ENCODE results near the gene RASSF9.

Gene RASSF9

GRCh38 chr12:85820101-85820500 is 16.1 kb downstream of the RASSF9 start:
- DNase-seq = no peak

GRCh38 chr12:85814741-85815140 is 21.5 kb downstream of the RASSF9 start:
- DNase-seq = no peak

GRCh38 chr12:85814071-85814470 is 22.1 kb downstream of the RASSF9 start:
- no peak for DNase-seq

- DNase-seq = no peak
Measured at GRCh38 chr12:85809500-85809899, 26.7 kb downstream of the RASSF9 start.

DNA sequence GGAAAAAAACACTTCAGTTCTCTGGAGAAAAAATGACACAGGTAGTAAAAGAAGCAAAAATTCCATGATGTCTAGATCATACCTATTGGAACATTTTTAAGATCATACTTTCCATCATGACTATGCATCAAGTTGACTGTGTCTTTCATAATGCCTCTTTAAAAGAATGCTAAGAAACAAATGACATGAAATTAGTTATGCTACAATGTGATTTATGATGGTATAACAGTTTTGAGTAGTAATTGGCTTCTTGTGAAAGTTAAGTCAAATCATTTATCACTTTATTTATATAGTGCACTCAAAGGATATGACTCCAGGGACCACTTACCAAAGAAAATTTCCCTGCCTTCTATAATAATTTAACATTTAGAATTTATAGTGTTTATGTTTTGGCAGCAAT is 28.5 kb downstream of the RASSF9 start:
- DNase-seq = no peak

DNA sequence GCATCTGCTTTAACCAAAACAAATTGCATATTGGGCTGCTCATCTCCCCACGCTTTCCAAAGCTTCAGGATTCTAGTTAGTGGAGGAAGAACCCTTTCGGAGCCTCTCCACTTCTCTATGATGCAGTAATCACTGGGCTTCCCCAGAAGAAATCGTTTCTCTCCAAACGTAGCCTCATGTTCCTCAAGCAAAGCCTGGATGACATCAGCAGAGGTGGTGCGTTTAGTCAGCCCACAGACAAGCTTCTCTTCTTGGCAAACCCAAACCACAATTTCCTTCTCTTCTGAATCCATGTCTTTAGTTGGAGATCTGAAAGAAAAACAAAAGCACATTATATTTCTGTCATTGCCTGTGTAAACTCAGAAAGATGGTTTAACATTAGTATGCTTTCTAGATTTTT is 30.6 kb downstream of the RASSF9 start:
- no peak for DNase-seq

GRCh38 chr12:85804663-85805062 is 31.5 kb downstream of the RASSF9 start:
- DNase-seq = no peak

GRCh38 chr12:85803923-85804322 is 32.3 kb downstream of the RASSF9 start:
- no peak for DNase-seq

DNA sequence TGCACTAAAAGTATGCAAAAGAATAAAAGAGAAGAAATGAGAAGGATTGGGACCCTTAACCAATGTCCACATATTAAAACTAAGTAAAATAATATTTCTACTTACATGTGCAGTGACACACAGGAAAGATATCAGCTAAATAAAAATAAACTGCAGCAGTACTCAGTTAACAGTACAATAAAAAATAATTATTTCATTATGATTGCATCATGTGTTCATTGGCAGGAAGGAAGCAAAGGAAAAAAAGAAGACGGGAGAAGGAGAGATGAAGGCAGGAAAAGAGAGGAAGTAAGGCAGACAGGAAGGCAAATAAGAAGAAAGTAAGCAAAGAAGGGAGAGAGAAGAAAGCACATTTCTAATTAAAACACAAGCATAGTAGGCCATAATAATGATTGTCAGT is 33.0 kb downstream of the RASSF9 start:
- no peak for DNase-seq

GRCh38 chr12:85798122-85798521 is 38.1 kb downstream of the RASSF9 start:
- DNase-seq = no peak

- DNase-seq = no peak
Measured at GRCh38 chr12:85796001-85796400, 40.2 kb downstream of the RASSF9 start.

- no peak for DNase-seq
Measured at GRCh38 chr12:85794531-85794930, 41.7 kb downstream of the RASSF9 start.

- DNase-seq = no peak
Measured at GRCh38 chr12:85784096-85784720, 52.0 kb downstream of the RASSF9 start.

GRCh38 chr12:85782711-85783110 is 53.5 kb downstream of the RASSF9 start:
- DNase-seq = no peak

DNA sequence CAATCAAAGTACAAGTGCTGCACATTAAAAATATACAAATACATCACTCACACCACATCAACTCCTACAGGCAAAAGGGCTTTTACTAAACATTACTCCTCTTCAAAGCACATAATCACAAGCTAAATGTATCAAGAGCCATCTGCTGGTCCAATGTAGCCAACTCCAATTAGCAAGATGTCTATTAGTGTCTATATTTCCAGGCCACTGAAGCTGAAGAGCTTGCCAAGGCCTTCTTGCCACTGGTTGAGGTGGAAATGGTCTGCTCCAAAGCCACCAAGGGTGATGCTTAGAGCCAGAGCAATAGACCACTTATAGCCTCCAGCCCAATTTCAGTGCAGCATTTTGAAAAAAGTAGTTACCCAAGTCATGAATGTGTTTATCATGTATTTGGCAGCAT is 54.4 kb downstream of the RASSF9 start:
- peak; percentile 57 for DNase-seq

DNA sequence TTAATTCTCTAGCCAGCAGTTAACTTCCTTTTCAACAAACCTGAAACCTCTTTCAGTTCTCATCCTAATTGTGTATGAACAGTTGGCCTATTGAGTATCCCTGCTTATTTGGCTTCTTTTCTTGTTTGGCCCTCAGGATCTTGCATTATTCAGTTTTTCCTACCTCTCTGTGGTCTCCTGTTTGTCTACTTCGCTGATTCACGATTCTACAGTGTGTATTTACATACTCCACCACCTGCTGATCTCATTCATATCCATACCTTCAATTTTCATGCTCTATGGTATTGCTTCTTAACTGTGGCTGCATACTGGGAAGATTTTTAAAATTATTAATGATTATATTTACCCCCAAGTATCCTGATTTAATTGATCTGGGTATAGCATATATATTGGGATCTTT is 56.4 kb downstream of the RASSF9 start:
- no peak for DNase-seq

- DNase-seq = no peak
Measured at GRCh38 chr12:85775091-85775490, 61.1 kb downstream of the RASSF9 start.

GRCh38 chr12:85765453-85765869 is 70.7 kb downstream of the RASSF9 start:
- DNase-seq = no peak

DNA sequence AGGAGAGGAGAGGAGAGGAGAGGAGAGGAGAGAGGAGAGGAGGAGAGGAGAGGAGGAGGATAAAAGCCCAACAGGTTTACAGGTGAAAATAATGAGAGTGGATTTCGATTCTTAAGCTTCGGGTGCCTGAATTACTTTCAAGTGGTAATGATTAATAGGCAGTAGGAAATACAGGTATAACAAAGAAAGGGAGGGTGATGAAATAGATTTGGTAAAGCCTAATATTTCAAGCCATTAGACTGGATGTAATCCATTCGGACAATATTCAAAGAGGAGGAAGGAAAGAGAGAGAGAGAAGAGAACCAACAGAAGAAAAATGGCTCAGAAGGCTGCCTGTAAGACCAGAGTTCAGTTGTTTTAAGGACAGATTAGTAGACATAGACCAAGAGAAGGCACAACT is 76.6 kb downstream of the RASSF9 start:
- no peak for DNase-seq

DNA sequence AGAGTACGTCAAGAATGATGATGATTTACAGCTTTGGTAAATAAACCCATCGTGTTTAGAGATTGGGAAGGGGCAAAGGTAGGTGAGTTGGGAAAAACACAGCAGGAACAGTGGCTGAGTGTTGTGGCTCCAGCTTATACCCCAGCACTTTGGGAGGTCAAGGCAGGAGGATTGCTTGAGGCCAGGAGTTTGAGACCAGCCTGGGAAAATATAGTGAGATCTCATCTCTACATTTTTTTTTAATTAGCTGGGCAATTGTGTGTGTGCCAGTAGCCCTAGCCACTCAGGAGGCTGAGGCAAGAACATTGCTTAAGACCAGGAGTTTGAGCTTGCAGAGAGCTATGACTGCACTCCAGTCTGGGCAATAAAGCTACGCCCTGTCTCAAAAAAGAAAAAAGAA is 77.1 kb downstream of the RASSF9 start:
- DNase-seq = no peak

DNA sequence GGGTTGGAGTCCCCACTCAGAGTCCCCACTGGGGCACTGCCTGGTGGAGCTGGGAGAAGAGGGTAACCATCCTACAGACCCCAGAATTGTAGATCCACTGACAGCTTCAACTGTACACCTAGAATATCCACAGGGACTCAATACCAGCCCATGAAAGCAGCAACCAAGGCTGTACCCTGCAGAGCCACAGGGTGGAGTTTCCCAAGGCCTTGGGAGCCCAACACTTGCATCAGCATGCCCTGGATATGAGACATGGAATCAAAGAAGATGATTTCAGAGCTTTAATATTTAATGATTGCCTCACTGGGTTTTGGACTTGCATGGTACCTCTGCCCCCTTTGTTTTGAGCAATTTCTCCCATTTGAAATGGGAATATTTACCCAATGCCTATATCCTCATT is 80.4 kb downstream of the RASSF9 start:
- DNase-seq = no peak
